ENCODE data around the gene SCD5. TPM values are rescaled to one million over a fixed set of nuclear protein-coding genes. Genes with fewer than 3 reads are reported as not detected.

The SCD5 gene
- total RNA-seq, 1 donor, result 6.9 TPM

GRCh38 chr4:82666970-82667665 is 131.5 kb downstream of the SCD5 start:
- TF ChIP-seq CTCF (IDR thresholded peaks at IDR 0.05; ENCODE audit: insufficient read depth, low read depth, low read length), result no peak
- DNase-seq (ENCODE audit: low read depth), result no peak
- H3K4me3 ChIP-seq (ENCODE audit: low read depth, low read length), result no peak overlapping the region

GRCh38 chr4:82661181-82661992 is 137.2 kb downstream of the SCD5 start:
- DNase-seq (ENCODE audit: low read depth), result no peak
- no peak for TF ChIP-seq CTCF (IDR thresholded peaks at IDR 0.05; ENCODE audit: insufficient read depth, low read depth, low read length)

GRCh38 chr4:82652062-82652461 is 146.5 kb downstream of the SCD5 start:
- no peak overlapping the region for H3K4me3 ChIP-seq (ENCODE audit: low read depth, low read length)
- DNase-seq (ENCODE audit: low read depth), result peak; percentile 4

More at GRCh38 chr4:82661181-82661992, 137.2 kb downstream of the SCD5 start:
- no peak overlapping the region for H3K4me3 ChIP-seq (ENCODE audit: low read depth, low read length)

GRCh38 chr4:82650868-82651267 is 147.7 kb downstream of the SCD5 start:
- no peak overlapping the region for H3K4me3 ChIP-seq (ENCODE audit: low read depth, low read length)
- DNase-seq (ENCODE audit: low read depth), result no peak
- no peak for TF ChIP-seq CTCF (IDR thresholded peaks at IDR 0.05; ENCODE audit: insufficient read depth, low read depth, low read length)

More at GRCh38 chr4:82652062-82652461, 146.5 kb downstream of the SCD5 start:
- no peak for TF ChIP-seq CTCF (IDR thresholded peaks at IDR 0.05; ENCODE audit: insufficient read depth, low read depth, low read length)

GRCh38 chr4:82648356-82648755 is 150.2 kb downstream of the SCD5 start:
- H3K4me3 ChIP-seq (ENCODE audit: low read depth, low read length), result no peak overlapping the region
- DNase-seq (ENCODE audit: low read depth), result no peak
- TF ChIP-seq CTCF (IDR thresholded peaks at IDR 0.05; ENCODE audit: insufficient read depth, low read depth, low read length), result no peak

GRCh38 chr4:82645936-82646565 is 152.5 kb downstream of the SCD5 start:
- TF ChIP-seq CTCF (IDR thresholded peaks at IDR 0.05; ENCODE audit: insufficient read depth, low read depth, low read length), result no peak
- no peak overlapping the region for H3K4me3 ChIP-seq (ENCODE audit: low read depth, low read length)
- no peak for DNase-seq (ENCODE audit: low read depth)

All from fibroblast of villous mesenchyme (primary cell).